Stimulated activated CD4-positive, alpha-beta T cell treated with anti-CD3 and anti-CD28 coated beads, Interleukin-2, amount 100 ng/mL, for 48 hours (primary cell): ENCODE data around the gene SLC4A2.

Source experiments
- DNase-seq, 2 donors: peaks; one replicate each; pipeline ENCODE4 v3.0.0-alpha.2; 2020

The SLC4A2 gene

DNA sequence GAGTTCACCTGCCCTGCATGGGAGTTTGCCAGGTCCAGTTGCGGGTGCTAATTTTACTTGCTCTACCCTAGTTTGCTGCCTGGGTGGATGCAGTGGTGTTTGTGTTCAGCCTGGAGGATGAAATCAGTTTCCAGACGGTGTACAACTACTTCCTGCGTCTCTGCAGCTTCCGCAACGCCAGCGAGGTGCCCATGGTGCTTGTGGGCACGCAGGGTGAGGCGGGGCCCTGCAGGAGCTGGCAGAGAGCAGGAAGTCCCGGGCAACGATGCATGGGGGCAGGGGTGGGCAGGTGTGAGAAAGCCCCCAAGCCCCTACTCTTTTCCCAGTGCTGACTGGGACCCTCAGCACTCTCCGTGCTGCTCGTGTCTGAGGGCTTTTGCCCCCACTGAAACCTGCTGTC lies 58.2 kb downstream of the SLC4A2 start:
- DNase-seq, result peak in 1 of 2 donors; percentile 13

GRCh38 chr7:151118108-151119054 lies 59.0 kb downstream of the SLC4A2 start:
- DNase-seq, result no peak

- no peak for DNase-seq
Observed at GRCh38 chr7:151119055-151119415, 59.6 kb downstream of the SLC4A2 start.

GRCh38 chr7:151119902-151120301 lies 60.5 kb downstream of the SLC4A2 start:
- no peak for DNase-seq

DNA sequence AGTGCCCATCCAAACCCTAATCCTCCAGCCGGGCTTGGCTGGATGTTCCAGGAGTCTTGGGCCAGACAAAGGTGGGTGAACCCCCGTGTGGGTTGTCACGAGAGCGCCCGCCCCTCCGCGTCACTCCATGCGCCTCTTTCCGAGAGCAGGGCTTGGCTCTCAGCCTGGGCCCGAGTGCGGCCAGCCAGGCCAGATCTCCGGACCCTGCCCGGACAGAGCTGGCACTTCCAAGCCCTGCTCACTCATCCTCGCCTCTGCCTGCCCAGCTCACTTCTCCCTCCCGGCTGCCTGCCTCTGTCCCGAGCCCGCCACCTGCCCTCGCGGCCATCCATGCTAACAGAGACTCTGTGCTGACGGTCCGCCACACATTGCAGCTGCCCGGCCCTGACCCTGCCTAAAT lies 61.5 kb downstream of the SLC4A2 start:
- DNase-seq, result no peak

DNA sequence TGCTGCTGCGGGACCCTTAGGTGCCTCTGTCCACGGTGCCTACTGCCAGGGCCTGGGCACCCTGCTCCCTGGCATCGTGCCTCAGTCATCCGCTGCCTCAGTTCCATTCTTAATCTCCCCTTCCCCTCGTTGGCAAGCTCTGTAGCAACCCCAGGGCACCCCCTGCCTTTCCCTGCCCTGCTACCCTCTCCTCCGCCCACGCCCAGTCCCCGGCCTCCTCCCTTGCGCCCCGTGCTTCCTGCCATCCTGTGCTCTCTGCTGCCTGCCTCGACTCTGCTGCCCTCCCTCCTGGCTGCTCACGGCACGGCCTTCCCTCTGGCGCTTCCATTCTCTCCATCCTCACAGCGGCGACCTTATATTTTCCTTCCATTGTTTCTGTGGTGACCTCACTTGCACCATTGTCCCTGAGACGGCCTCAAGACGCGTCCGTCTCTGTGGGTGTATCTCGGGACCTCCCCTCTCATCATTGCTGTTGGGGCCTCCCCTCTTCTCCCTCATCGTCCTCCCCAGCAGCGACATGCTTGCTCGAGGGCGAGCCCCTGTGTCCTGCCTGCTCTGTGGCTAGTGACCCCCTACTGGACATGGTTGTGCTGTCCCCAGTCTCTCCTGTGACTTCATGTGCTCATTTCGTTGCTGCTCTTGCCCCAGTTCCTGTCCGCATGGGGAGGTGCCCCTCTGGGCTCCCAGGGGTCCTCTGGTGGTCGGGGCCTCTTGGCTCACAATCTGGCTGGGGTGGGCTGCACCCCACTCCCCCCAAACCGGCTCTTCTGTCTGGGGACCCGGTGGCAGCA lies 62.2 kb downstream of the SLC4A2 start:
- DNase-seq, result no peak

DNA sequence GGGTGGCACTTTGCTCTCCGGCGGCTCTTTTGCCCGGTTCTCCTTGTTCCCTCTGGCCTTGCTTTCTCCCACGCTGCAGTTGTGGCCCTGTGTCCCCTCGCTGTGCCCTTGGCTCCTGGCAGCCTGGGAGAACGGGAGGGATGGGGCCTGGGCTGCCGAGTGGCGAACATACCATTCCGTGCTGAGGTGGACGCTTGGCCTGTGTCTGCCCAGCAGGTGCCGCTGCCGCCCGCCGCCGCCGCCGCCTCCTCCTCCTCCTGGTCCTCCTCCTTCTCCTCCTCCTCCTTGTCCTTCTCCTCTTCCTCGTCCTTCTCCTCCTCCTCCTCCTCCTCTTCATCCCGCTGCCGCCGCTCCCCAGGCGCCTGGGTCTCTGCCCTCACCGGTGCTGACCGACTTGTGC lies 62.9 kb downstream of the SLC4A2 start:
- no peak for DNase-seq

DNA sequence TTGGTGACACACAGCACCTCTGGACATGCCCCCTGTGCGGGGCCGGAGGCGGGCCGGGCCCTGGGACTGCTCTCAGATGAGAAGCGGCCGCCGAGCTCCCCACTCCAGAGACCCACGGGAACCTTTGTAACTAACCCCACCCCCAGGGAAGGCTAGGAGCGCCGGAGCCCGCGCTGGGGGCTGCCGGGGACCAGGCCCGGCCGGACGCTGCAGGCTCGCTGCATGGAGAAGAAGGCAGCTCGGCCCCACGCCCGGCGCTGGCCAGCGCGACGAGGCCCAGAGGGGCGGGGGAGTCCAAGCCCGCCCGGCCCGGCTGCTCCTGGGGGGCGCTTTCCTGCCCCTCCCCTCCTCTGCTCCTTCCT lies 63.4 kb downstream of the SLC4A2 start:
- no peak for DNase-seq

GRCh38 chr7:151123158-151123821 lies 63.9 kb downstream of the SLC4A2 start:
- DNase-seq, result no peak

DNA sequence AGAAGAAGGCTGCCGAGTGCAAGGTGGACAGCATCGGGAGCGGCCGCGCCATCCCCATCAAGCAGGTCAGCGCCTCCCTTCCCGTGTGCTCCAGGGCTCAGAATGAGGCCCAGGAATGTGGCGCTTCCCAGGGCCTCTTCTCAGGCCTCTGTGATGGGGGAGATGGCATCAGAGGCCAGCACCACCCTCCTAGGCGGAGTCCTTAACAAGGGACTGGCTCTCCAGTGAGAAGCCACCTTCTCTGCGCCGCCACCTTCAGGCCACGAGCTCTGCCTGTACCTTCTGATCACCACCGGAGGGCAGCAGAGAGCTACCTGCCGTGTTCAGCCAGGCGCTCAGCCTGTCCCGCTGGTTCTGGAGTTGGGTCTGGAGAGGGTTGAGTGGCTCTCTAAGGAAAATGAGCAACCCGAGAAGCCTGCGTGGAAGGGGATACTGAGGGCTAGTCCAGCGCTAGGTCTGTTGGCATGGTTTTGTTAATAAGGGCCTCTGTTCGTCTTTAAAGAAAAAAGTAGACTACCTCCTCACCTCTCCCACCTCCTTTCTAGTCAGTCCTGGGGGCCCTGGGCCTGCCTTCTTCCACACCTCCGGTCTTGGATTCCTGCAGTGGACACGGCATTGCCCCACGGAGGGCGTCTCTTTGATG lies 64.6 kb downstream of the SLC4A2 start:
- DNase-seq, result peak; percentile 88 to 89

DNA sequence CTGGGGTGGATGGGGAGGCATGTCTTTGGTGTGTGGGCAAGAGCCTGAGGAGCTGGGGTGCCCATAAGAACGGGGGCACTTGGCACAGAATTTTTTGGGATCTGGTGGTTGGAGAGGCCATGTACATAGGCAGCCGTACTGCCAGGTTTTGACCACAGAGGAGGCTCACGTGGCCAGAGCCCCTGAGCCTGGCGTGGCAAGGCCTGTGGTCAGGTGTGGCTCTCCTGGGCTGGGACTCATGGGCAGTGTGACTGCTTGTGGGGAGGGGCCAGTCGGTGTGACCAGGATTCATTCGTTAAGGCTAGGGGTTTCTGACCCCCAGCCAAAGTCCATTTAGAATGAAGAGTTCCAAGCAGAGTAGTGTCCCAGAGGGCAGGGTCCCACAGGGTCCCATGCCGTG lies 65.1 kb downstream of the SLC4A2 start:
- no peak for DNase-seq

- no peak for DNase-seq
Observed at GRCh38 chr7:151124899-151125399, 65.6 kb downstream of the SLC4A2 start.

- DNase-seq, result no peak
Observed at GRCh38 chr7:151125470-151125845, 66.1 kb downstream of the SLC4A2 start.

DNA sequence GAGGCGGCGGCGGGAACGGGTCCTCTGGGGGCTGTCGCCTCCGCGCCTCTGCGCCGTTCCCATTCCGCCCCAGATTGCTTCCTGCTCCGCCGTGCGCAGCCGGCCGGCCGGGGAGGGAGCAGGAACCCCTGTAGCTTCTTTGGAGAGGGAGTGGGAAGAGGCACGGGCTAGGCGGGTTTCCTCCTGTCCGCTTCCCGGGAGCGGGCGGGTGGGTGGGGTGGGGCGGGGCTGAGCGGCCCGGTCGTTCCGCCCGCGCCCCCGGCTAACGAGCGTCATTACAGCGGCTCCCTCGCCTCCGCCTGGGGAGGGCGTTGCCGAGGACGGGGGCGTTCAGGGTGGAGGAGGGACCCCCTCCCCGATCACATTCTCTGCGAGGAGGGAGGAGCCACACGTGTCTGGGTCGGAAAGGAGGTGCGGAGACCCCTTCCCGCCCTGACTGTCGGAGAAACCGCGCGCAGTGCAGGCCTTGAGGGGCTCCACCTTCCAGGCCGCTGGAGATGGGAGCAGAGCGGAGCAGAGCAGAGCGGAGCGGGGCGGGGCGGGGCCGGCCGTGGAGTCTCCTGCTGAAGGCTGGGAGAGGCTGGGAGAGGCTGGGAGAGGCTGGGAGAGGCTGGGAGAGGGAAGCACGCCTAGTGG lies 66.6 kb downstream of the SLC4A2 start:
- DNase-seq, result no peak
